GM19238 (cell line): ENCODE data around the gene OTOGL.
"Not testable (repeated sequence)": the region's sequence is repeated elsewhere in the genome, so short reads cannot be mapped to it uniquely, and the experiment has no call there.

Experiments
- DNase-seq: peaks from one replicate; pipeline ENCODE4 v3.0.0; 2011; ENCODE audit warnings: low spot score; ENCODE audit not compliant: insufficient read length

Gene OTOGL

GRCh38 chr12:80269803-80270552 is 170.6 kb downstream of the OTOGL start:
- no peak for DNase-seq

GRCh38 chr12:80271780-80272179 is 172.4 kb downstream of the OTOGL start:
- DNase-seq: no peak

GRCh38 chr12:80272387-80272915 is 173.1 kb downstream of the OTOGL start:
- DNase-seq: no peak

GRCh38 chr12:80273144-80273543 is 173.8 kb downstream of the OTOGL start:
- DNase-seq: no peak

- DNase-seq: no peak
Measured at GRCh38 chr12:80277732-80278131, 178.4 kb downstream of the OTOGL start.

GRCh38 chr12:80282226-80282625 is 182.9 kb downstream of the OTOGL start:
- no peak for DNase-seq

GRCh38 chr12:80282761-80283160 is 183.4 kb downstream of the OTOGL start:
- DNase-seq: no peak

GRCh38 chr12:80291108-80291754 is 191.9 kb downstream of the OTOGL start:
- DNase-seq: no peak

- no peak for DNase-seq
Measured at GRCh38 chr12:80293347-80293746, 194.0 kb downstream of the OTOGL start.

- no peak for DNase-seq
Measured at GRCh38 chr12:80293759-80294158, 194.4 kb downstream of the OTOGL start.

GRCh38 chr12:80299219-80299618 is 199.9 kb downstream of the OTOGL start:
- no peak for DNase-seq

GRCh38 chr12:80299976-80300375 is 200.6 kb downstream of the OTOGL start:
- DNase-seq: peak; percentile 7

GRCh38 chr12:80307436-80307835 is 208.1 kb downstream of the OTOGL start:
- DNase-seq: not testable (repeated sequence)

GRCh38 chr12:80313209-80313608 is 213.9 kb downstream of the OTOGL start:
- DNase-seq: no peak

GRCh38 chr12:80314741-80315140 is 215.4 kb downstream of the OTOGL start:
- DNase-seq: no peak

- no peak for DNase-seq
Measured at GRCh38 chr12:80316222-80316621, 216.9 kb downstream of the OTOGL start.

GRCh38 chr12:80317307-80317706 is 218.0 kb downstream of the OTOGL start:
- DNase-seq: no peak

GRCh38 chr12:80317899-80318298 is 218.6 kb downstream of the OTOGL start:
- DNase-seq: no peak

- no peak for DNase-seq
Measured at GRCh38 chr12:80320121-80320678, 220.9 kb downstream of the OTOGL start.

- DNase-seq: no peak
Measured at GRCh38 chr12:80321653-80322052, 222.3 kb downstream of the OTOGL start.

- no peak for DNase-seq
Measured at GRCh38 chr12:80325167-80325959, 226.0 kb downstream of the OTOGL start.

GRCh38 chr12:80332827-80333226 is 233.5 kb downstream of the OTOGL start:
- DNase-seq: no peak
